GM18498 (cell line): Measurements from ENCODE around the gene GHRH.

Experiments
- ATAC-seq: cut with Tn5 transposase; IDR thresholded peaks from one replicate; pipeline ENCODE4 v1.9.1; 2021; ENCODE audit warnings: mild to moderate bottlenecking, moderate library complexity; ENCODE audit not compliant: unreplicated experiment

GHRH gene

GRCh38 chr20:37209661-37210314 is 51.8 kb downstream of the GHRH start:
- ATAC-seq: no peak

DNA sequence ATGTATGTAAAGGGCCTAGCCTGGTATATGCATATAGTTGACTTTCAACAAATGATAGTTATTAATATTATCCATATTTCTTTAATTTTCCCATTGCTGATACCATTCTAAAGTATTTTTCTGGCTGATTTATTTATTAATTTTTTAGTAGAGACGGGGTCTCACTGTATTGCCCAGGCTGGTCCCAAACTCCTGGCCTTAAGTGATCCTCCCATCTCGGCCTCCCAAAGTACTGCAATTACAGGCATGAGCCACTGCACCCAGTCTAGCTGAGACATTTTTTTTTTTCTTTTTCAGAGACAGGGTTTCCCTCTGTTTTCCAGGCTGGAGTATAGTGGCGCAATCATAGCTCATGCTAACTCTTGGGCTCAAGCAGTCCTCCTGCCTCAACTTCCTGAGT is 52.4 kb downstream of the GHRH start:
- no peak for ATAC-seq

DNA sequence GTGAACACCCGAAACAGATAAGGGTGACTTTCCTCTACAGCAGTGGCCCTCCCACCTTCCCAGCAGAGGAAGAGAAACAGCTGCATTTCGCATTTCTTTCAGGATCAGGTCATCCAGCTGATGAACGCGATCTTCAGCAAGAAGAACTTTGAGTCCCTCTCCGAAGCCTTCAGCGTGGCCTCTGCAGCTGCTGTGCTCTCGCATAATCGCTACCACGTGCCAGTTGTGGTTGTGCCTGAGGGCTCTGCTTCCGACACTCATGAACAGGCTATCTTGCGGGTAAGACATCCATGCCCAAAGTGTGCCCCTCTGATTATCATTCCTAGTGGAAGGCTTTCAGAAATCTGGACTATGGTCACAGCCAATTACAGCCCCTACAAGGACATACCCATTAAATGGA is 54.4 kb downstream of the GHRH start:
- no peak for ATAC-seq

- no peak for ATAC-seq
Measured at GRCh38 chr20:37205794-37206193, 55.8 kb downstream of the GHRH start.

- no peak for ATAC-seq
Measured at GRCh38 chr20:37205130-37205529, 56.5 kb downstream of the GHRH start.

DNA sequence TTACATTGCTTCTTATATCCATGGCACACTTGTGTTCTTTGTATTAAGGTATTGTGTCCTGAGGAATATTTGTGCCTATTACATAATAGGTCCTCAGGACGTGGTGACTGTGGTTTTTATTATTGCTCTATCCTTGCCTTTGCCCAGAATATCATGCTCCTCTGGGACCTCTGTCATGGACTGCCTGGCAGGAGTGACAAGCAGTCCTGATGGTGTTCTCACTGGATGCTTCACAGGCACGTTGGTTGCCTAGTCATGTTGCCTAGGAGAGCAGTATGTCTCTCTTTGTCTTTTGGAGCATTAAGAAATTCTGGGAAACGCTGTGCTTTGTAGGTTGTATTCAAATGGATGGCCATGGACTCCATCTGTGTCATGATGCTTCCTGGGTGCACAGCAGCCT is 57.6 kb downstream of the GHRH start:
- no peak for ATAC-seq

- no peak for ATAC-seq
Measured at GRCh38 chr20:37202267-37202943, 59.2 kb downstream of the GHRH start.

- ATAC-seq: no peak
Measured at GRCh38 chr20:37201827-37202162, 59.8 kb downstream of the GHRH start.
